ENCODE results near the gene HP1BP3. TPM values are rescaled to one million over a fixed set of nuclear protein-coding genes. Genes with fewer than 3 reads are reported as not detected.

HP1BP3 gene
- total RNA-seq, 4 donors from 2014 or later, result 213 to 349 (median 277) TPM

- Histone ChIP-seq H3K27ac (replicated peaks in 1 of 4) (no peak overlapping the region), H3K27me3 (no peaks in the 10 kb centered on the region), H3K9me3 (no peaks in the 10 kb centered on the region), H3K36me3 (peaks cover 13 to 63% (median 35%) of the 10 kb centered on the region in 4 donors), H3K4me3 (no peak overlapping the region), H3K4me1 (no peaks in the 10 kb centered on the region)
- intact Hi-C loops (cut with DNase I), result no loop called here
- WGBS, result 88% methylated on average over 5 of the region's 5 CpGs
- no peak for DNase-seq (ENCODE audit: extremely low spot score)
- no peak for TF ChIP-seq POLR2AphosphoS5 (IDR thresholded peaks at IDR 0.05)
- TF ChIP-seq POLR2A (IDR thresholded peaks at IDR 0.05; ENCODE audit: low read depth), result no peak
- TF ChIP-seq EP300 (IDR thresholded peaks at IDR 0.05), result no peak
Measured at GRCh38 chr1:20819818-20820217, 32.7 kb upstream of the HP1BP3 start.

- Histone ChIP-seq H3K27ac (replicated peaks in 1 of 4) (no peak overlapping the region), H3K4me1 (no peaks in the 10 kb centered on the region), H3K9me3 (no peaks in the 10 kb centered on the region), H3K4me3 (no peak overlapping the region), H3K27me3 (no peaks in the 10 kb centered on the region), H3K36me3 (peaks cover 9 to 42% (median 38%) of the 10 kb centered on the region in 4 donors)
- 80% methylated on average over 3 of the region's 4 CpGs for WGBS
- no peak for DNase-seq (ENCODE audit: extremely low spot score)
- intact Hi-C loops (cut with DNase I), result no loop called here
- TF ChIP-seq POLR2A (IDR thresholded peaks at IDR 0.05; ENCODE audit: low read depth) (no peak), EP300 (IDR thresholded peaks at IDR 0.05) (no peak), POLR2AphosphoS5 (IDR thresholded peaks at IDR 0.05) (no peak), CTCF (IDR thresholded peaks at IDR 0.05) (no peak)
Measured at GRCh38 chr1:20814534-20814871, 27.4 kb upstream of the HP1BP3 start.

- Histone ChIP-seq H3K27ac (replicated peaks in 1 of 4) (no peak overlapping the region), H3K4me1 (no peaks in the 10 kb centered on the region), H3K9me3 (no peaks in the 10 kb centered on the region), H3K36me3 (peaks cover 16 to 44% (median 34%) of the 10 kb centered on the region in 4 donors), H3K4me3 (no peak overlapping the region), H3K27me3 (no peaks in the 10 kb centered on the region)
- 91% methylated on average over 5 of the region's 5 CpGs for WGBS
- no peak for DNase-seq (ENCODE audit: extremely low spot score)
- intact Hi-C loops (cut with DNase I), result no loop called here
- TF ChIP-seq POLR2A (IDR thresholded peaks at IDR 0.05; ENCODE audit: low read depth), result no peak
- no peak for TF ChIP-seq EP300 (IDR thresholded peaks at IDR 0.05)
- TF ChIP-seq POLR2AphosphoS5 (IDR thresholded peaks at IDR 0.05), result no peak
- no peak for TF ChIP-seq CTCF (IDR thresholded peaks at IDR 0.05)
Measured at GRCh38 chr1:20811916-20812315, 24.8 kb upstream of the HP1BP3 start.

GRCh38 chr1:20793236-20793635 lies 6.1 kb upstream of the HP1BP3 start:
- WGBS, result 96% methylated on average over 4 of the region's 4 CpGs
- intact Hi-C loops (cut with DNase I), result no loop called here
- TF ChIP-seq POLR2AphosphoS5 (IDR thresholded peaks at IDR 0.05), result no peak
- TF ChIP-seq EP300 (IDR thresholded peaks at IDR 0.05), result no peak
- no peak for TF ChIP-seq CTCF (IDR thresholded peaks at IDR 0.05)
- no peak for TF ChIP-seq POLR2A (IDR thresholded peaks at IDR 0.05; ENCODE audit: low read depth)
- H3K27me3 ChIP-seq, result no peaks in the 10 kb centered on the region
- no peak for DNase-seq (ENCODE audit: extremely low spot score)
- no peaks in the 10 kb centered on the region for H3K36me3 ChIP-seq
- H3K9me3 ChIP-seq, result no peaks in the 10 kb centered on the region
- H3K4me3 ChIP-seq, result no peak overlapping the region
- H3K27ac ChIP-seq (replicated peaks in 1 of 4), result no peak overlapping the region
- H3K4me1 ChIP-seq, result peaks cover 0 to 4% (median 3%) of the 10 kb centered on the region in 4 donors

GRCh38 chr1:20792196-20792595 lies 5.1 kb upstream of the HP1BP3 start:
- DNase-seq (ENCODE audit: extremely low spot score), result no peak
- H3K4me1 ChIP-seq, result peaks cover 0 to 9% (median 8%) of the 10 kb centered on the region in 4 donors
- 84% methylated on average over 2 of the region's 2 CpGs for WGBS
- TF ChIP-seq POLR2A (IDR thresholded peaks at IDR 0.05; ENCODE audit: low read depth) (no peak), CTCF (IDR thresholded peaks at IDR 0.05) (no peak), POLR2AphosphoS5 (IDR thresholded peaks at IDR 0.05) (no peak), EP300 (IDR thresholded peaks at IDR 0.05) (no peak)
- intact Hi-C loops (cut with DNase I), result no loop called here
- no peak overlapping the region for H3K27ac ChIP-seq (replicated peaks in 1 of 4)
- no peaks in the 10 kb centered on the region for H3K9me3 ChIP-seq
- H3K4me3 ChIP-seq, result no peak overlapping the region
- H3K27me3 ChIP-seq, result no peaks in the 10 kb centered on the region
- no peaks in the 10 kb centered on the region for H3K36me3 ChIP-seq
